Measurements from ENCODE around the gene TNK1.

TNK1 gene

GRCh38 chr17:7426203-7426863, 45.4 kb downstream of the TNK1 start:
- TF ChIP-seq GATA3 (IDR thresholded peaks at IDR 0.05; ENCODE audit: low read depth, low read length) (no peak), GATA2 (IDR thresholded peaks at IDR 0.05; ENCODE audit: low read depth, low read length) (no peak)

DNA sequence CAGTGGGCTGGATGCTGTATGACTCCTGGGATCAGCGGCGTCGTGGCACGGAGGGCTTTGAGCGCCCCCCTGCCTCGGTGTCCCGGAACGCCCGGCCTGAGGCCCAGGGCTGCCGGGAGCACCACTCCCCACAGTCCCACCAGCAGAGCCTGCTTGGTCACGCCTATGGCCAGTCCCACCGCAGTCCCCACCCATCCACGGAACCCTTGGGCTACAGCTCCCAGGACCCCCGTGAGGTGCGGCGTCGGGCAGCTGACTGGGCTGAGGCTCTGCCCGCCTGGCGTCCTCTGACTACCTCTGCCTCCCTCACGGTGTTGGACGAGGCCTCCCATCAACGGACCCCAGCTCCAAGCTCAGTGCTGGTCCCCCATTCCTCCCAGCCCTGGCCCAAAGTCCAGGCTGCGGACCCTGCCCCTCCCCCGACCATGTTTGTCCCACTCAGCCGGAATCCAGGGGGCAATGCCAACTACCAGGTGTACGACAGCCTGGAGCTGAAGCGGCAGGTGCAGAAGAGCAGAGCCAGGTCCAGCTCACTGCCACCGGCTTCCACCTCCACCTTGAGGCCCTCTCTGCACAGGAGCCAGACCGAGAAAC, 46.1 kb downstream of the TNK1 start:
- TF ChIP-seq GATA3 (IDR thresholded peaks at IDR 0.05; ENCODE audit: low read depth, low read length) (no peak), GATA2 (IDR thresholded peaks at IDR 0.05; ENCODE audit: low read depth, low read length) (no peak)

GRCh38 chr17:7427549-7427948, 46.7 kb downstream of the TNK1 start:
- TF ChIP-seq GATA3 (IDR thresholded peaks at IDR 0.05; ENCODE audit: low read depth, low read length): no peak
- TF ChIP-seq GATA2 (IDR thresholded peaks at IDR 0.05; ENCODE audit: low read depth, low read length): no peak

DNA sequence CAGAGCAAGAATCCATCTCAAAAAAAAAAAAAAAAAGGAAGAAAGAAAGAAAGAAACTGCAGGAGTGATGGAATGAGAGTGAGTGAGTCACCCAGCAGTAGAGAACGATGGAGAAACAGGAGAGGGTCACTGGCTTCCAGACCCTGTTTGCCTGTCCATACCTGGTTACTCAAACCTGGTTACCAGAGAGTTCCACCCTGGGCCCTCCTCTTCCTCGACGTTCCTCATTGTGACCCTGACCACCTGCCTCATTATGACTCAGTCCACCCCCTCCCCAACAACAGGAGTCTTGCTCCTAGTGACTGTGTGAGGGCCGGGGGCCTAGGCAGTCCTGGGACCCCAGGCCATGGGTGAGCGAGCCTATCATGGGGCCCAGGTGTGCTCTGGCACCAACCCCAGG, 47.7 kb downstream of the TNK1 start, which contains the start of gene SPEM3:
TSS of gene SPEM3 (plus strand) at position 301 of the 400 bp plus-strand sequence. CDS start at position 347, 46 bp downstream.
- TF ChIP-seq GATA3 (IDR thresholded peaks at IDR 0.05; ENCODE audit: low read depth, low read length) (no peak), GATA2 (IDR thresholded peaks at IDR 0.05; ENCODE audit: low read depth, low read length) (no peak)

- TF ChIP-seq GATA2 (IDR thresholded peaks at IDR 0.05; ENCODE audit: low read depth, low read length): no peak
- TF ChIP-seq GATA3 (IDR thresholded peaks at IDR 0.05; ENCODE audit: low read depth, low read length): no peak
These were observed 48.8 kb downstream of the TNK1 start for GRCh38 chr17:7429722-7430121.

DNA sequence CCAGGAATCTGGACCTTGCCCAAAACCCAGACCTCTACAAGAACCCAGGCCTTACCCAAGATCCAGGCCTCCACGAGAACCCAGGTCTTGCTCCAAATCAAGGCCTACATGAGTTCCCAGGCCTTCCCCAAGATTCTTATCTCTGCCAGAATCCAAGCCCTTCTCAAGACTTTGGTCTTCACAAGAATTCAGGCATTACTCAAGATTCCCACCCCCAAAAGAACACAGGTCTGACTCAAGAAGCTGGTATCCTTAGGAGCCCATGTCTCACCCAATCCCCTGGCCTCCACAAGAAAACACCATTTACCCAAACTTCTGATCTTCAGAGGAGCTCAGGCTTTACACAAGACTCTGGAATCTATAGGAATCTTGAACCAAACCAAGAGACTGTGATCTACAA, 50.3 kb downstream of the TNK1 start:
- no peak for TF ChIP-seq GATA3 (IDR thresholded peaks at IDR 0.05; ENCODE audit: low read depth, low read length)
- TF ChIP-seq GATA2 (IDR thresholded peaks at IDR 0.05; ENCODE audit: low read depth, low read length): no peak

DNA sequence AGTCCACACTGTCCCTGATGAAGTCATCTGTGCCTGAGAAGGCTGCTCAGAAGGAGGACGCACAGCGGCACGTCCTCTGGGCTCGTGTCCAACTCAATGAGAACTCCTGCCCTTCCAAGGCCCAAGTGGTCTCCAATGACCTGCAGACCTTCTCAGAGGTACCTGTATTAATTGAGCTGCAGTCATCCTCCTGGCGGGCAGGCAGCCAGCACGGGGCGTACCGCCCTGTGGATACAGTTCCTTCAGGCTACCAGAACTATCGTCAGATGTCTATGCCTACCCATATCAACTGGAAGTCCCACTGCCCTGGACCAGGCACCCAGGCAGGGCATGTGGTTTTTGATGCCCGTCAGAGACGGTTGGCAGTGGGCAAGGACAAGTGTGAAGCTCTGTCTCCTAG, 51.4 kb downstream of the TNK1 start:
- TF ChIP-seq GATA2 (IDR thresholded peaks at IDR 0.05; ENCODE audit: low read depth, low read length): no peak
- no peak for TF ChIP-seq GATA3 (IDR thresholded peaks at IDR 0.05; ENCODE audit: low read depth, low read length)

- TF ChIP-seq GATA2 (IDR thresholded peaks at IDR 0.05; ENCODE audit: low read depth, low read length) (no peak), GATA3 (IDR thresholded peaks at IDR 0.05; ENCODE audit: low read depth, low read length) (no peak)
These were observed 55.0 kb downstream of the TNK1 start for GRCh38 chr17:7435676-7436555.

- TF ChIP-seq GATA3 (IDR thresholded peaks at IDR 0.05; ENCODE audit: low read depth, low read length): no peak
These were observed 55.9 kb downstream of the TNK1 start for GRCh38 chr17:7436556-7437368.

- TF ChIP-seq GATA2 (IDR thresholded peaks at IDR 0.05; ENCODE audit: low read depth, low read length) (no peak), GATA3 (IDR thresholded peaks at IDR 0.05; ENCODE audit: low read depth, low read length) (no peak)
These were observed 56.5 kb downstream of the TNK1 start for GRCh38 chr17:7437369-7437863.

DNA sequence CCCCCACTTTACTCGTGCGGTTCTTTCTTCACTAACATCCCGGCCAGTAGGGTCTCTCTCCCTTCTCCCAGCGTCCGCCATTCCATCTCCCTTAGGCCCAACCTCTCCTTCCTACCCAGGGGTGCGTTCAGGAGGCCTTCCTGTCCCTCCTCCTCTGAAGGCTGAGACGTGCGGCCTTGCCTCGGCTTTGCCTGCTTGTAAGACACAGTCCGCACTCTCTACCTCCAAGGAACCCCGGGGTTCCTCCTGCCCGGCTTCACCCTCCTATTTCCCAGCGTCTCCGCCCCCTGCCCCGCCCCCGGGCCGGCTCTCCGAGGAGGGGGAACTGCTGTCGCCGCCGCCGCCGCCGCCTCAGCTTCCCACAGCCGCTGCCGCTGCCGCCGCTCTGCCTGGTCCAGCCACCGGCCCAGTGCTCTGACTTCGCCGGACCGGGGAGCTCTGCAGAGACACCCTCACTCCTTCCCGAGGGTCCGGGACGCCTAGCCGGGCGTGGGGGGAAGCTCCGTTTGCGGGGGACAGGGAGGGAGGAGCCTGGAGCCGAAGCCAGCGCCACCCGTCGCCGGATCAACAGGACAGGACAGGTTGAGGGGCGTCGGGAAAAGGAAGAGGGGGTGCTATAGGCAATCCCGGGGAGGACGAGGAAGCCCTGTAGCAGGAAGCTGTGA, 57.2 kb downstream of the TNK1 start:
- TF ChIP-seq GATA2 (IDR thresholded peaks at IDR 0.05; ENCODE audit: low read depth, low read length): no peak
- no peak for TF ChIP-seq GATA3 (IDR thresholded peaks at IDR 0.05; ENCODE audit: low read depth, low read length)

DNA sequence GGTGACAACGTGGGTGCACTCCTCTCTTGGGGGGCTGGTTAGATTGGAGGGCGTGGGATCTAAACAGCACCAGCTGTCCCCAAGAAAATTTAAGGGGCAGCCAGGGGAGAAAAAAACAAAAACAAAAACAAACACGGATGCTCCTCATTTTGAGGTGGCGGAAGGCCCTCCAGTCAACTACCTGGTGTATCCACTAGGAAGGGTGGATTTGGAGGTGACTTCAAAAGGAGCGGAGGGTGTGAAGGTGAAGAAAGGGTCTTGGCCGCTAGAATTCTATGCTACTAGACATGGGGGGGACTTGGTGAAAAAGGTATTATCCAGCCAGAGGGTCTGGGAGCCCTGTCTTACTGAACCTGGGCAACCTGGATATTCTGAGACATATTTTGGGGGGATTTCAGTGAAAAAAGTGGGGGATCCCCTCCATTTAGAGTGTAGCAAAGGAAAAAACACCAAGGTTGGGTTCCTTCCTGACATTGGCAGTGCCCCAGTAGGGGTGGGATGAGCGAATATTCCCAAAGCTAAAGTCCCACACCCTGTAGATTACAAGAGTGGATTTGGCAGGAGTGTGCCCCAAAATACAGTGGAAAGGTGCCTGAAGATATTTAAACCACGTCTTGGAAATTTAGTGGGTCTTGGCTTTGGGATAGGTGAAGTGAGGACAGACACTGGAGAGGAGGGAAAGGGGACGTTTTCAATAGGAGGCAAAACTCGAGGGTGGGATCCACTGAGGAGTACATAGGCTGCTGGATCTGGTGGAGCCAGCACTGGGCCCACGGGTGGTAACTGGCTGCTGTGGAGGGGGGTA, 58.0 kb downstream of the TNK1 start:
- TF ChIP-seq GATA2 (IDR thresholded peaks at IDR 0.05; ENCODE audit: low read depth, low read length) (no peak), GATA3 (IDR thresholded peaks at IDR 0.05; ENCODE audit: low read depth, low read length) (no peak)

Measured in SH-SY5Y (cell line).